ENCODE data around the gene OR52H1.

Gene OR52H1

GRCh38 chr11:5504403-5504921, 43.9 kb downstream of the OR52H1 start:
- no peak for DNase-seq (ENCODE audit: low spot score)
- TF ChIP-seq CTCF (IDR thresholded peaks at IDR 0.05; ENCODE audit: extremely low read depth, missing control alignments), result no peak

- TF ChIP-seq CTCF (IDR thresholded peaks at IDR 0.05; ENCODE audit: extremely low read depth, missing control alignments), result no peak
- DNase-seq (ENCODE audit: low spot score), result no peak
These were observed 47.9 kb downstream of the OR52H1 start for GRCh38 chr11:5500393-5500801.

- no peak for TF ChIP-seq CTCF (IDR thresholded peaks at IDR 0.05; ENCODE audit: extremely low read depth, missing control alignments)
- DNase-seq (ENCODE audit: low spot score), result no peak
These were observed 48.7 kb downstream of the OR52H1 start for GRCh38 chr11:5499671-5500070.

All from GM20000 (cell line).